Activated CD4-positive, alpha-beta T cell treated with anti-CD3 and anti-CD28 coated beads, Interleukin-2, amount 50 U/mL, for 1 hour (primary cell): Measurements from ENCODE around the gene RBBP4.
A peak's percentile ranks its signal among the peaks of the same experiment; 100 is the strongest.
"Not testable (repeated sequence)": the region's sequence is repeated elsewhere in the genome, so short reads cannot be mapped to it uniquely, and the experiment has no call there.

ENCODE experiments used
- DNase-seq: peaks from one replicate; pipeline ENCODE4 v3.0.0-alpha.2; 2020

The RBBP4 gene

GRCh38 chr1:32696041-32696440 lies 45.0 kb downstream of the RBBP4 start:
- DNase-seq: no peak

GRCh38 chr1:32696996-32697395 lies 46.0 kb downstream of the RBBP4 start:
- not testable (repeated sequence) for DNase-seq

- DNase-seq: no peak
These were observed 50.5 kb downstream of the RBBP4 start for GRCh38 chr1:32701421-32701911.

- DNase-seq: no peak
These were observed 51.1 kb downstream of the RBBP4 start for GRCh38 chr1:32701951-32702598.

- DNase-seq: no peak
These were observed 51.8 kb downstream of the RBBP4 start, which contains the start of gene SYNC for GRCh38 chr1:32702599-32703478. Gene SYNC (minus strand): TSS chr1:32702770. CDS start chr1:32702660, 110 bp downstream.

- DNase-seq: no peak
These were observed 52.7 kb downstream of the RBBP4 start for GRCh38 chr1:32703479-32704291.

- no peak for DNase-seq
These were observed 54.5 kb downstream of the RBBP4 start for GRCh38 chr1:32705516-32705915.

- no peak for DNase-seq
These were observed 55.5 kb downstream of the RBBP4 start for GRCh38 chr1:32706491-32706890.

- DNase-seq: no peak
These were observed 58.1 kb downstream of the RBBP4 start for GRCh38 chr1:32709075-32709474.

- no peak for DNase-seq
These were observed 58.5 kb downstream of the RBBP4 start for GRCh38 chr1:32709476-32709875.

- not testable (repeated sequence) for DNase-seq
These were observed 60.2 kb downstream of the RBBP4 start for GRCh38 chr1:32711221-32711620.

- DNase-seq: no peak
These were observed 62.1 kb downstream of the RBBP4 start for GRCh38 chr1:32713081-32713480.

- no peak for DNase-seq
These were observed 63.3 kb downstream of the RBBP4 start for GRCh38 chr1:32714277-32714676.

- no peak for DNase-seq
These were observed 64.9 kb downstream of the RBBP4 start for GRCh38 chr1:32715901-32716311.

- DNase-seq: peak; percentile 46
These were observed 65.5 kb downstream of the RBBP4 start for GRCh38 chr1:32716312-32717148.

GRCh38 chr1:32717503-32717902 lies 66.5 kb downstream of the RBBP4 start:
- DNase-seq: no peak

GRCh38 chr1:32718036-32718435 lies 67.0 kb downstream of the RBBP4 start:
- no peak for DNase-seq

GRCh38 chr1:32718527-32718926 lies 67.5 kb downstream of the RBBP4 start:
- DNase-seq: no peak

- no peak for DNase-seq
These were observed 68.8 kb downstream of the RBBP4 start for GRCh38 chr1:32719681-32720275.

- DNase-seq: no peak
These were observed 73.9 kb downstream of the RBBP4 start for GRCh38 chr1:32724678-32725614.

- DNase-seq: no peak
These were observed 74.6 kb downstream of the RBBP4 start for GRCh38 chr1:32725615-32725982.
